Measurements from ENCODE around the gene PDZD7.

Gene PDZD7

GRCh38 chr10:101056365-101057151 lies 25.6 kb upstream of the PDZD7 start:
- Histone ChIP-seq H3K79me1 (ENCODE audit: low read length) (peaks cover 5% of the 10 kb centered on the region), H3K4me1 (ENCODE audit: control insufficient read depth, low read depth, low read length) (peaks cover 3% of the 10 kb centered on the region), H3K9ac (ENCODE audit: low read length) (no peak overlapping the region), H3K4me3 (ENCODE audit: low read length) (no peak overlapping the region), H3K27me3 (ENCODE audit: insufficient read depth, low read length, poor library complexity) (no peaks in the 10 kb centered on the region), H3K23ac (ENCODE audit: low read length) (no peak overlapping the region), H2BK5ac (ENCODE audit: low read length) (no peak overlapping the region), H3K4ac (ENCODE audit: low read depth, low read length) (no peak overlapping the region), H2BK120ac (ENCODE audit: low read depth, low read length) (no peak overlapping the region), H3K79me2 (ENCODE audit: control insufficient read depth, insufficient read depth, low read length) (peaks cover 5% of the 10 kb centered on the region), H3K4me2 (ENCODE audit: low read length) (no peak overlapping the region), H3K36me3 (ENCODE audit: control insufficient read depth, insufficient read depth, low read length) (peaks cover 2% of the 10 kb centered on the region), H3K56ac (ENCODE audit: low read length) (no peak overlapping the region), H4K8ac (ENCODE audit: low read depth, low read length) (no peak overlapping the region), H3K27ac (ENCODE audit: low read depth, low read length) (no peak overlapping the region), H3K18ac (ENCODE audit: low read length) (no peak overlapping the region), H4K5ac (ENCODE audit: low read length) (no peak overlapping the region), H2AK5ac (ENCODE audit: low read length) (no peak overlapping the region), H2BK15ac (replicated peaks; ENCODE audit: low read depth) (no peak overlapping the region)
- no CpG with 5 or more reads among the region's 4 CpGs for WGBS (ENCODE audit: extremely low coverage, insufficient coverage, low lambda C conversion rate)
- no peak for DNase-seq

- H3K4me3 ChIP-seq (ENCODE audit: low read length) = no peak overlapping the region
- H2AK5ac ChIP-seq (ENCODE audit: low read length) = no peak overlapping the region
- H3K4ac ChIP-seq (ENCODE audit: low read depth, low read length) = no peak overlapping the region
- no peak overlapping the region for H4K8ac ChIP-seq (ENCODE audit: low read depth, low read length)
- H3K79me2 ChIP-seq (ENCODE audit: control insufficient read depth, insufficient read depth, low read length) = peaks cover 5% of the 10 kb centered on the region
- H3K4me2 ChIP-seq (ENCODE audit: low read length) = no peak overlapping the region
- H3K27ac ChIP-seq (ENCODE audit: low read depth, low read length) = no peak overlapping the region
- H3K4me1 ChIP-seq (ENCODE audit: control insufficient read depth, low read depth, low read length) = peaks cover 4% of the 10 kb centered on the region
- peaks cover 5% of the 10 kb centered on the region for H3K79me1 ChIP-seq (ENCODE audit: low read length)
- peaks cover 2% of the 10 kb centered on the region for H3K27me3 ChIP-seq (ENCODE audit: insufficient read depth, low read length, poor library complexity)
- no peak overlapping the region for H3K18ac ChIP-seq (ENCODE audit: low read length)
- H3K9ac ChIP-seq (ENCODE audit: low read length) = no peak overlapping the region
- no peak overlapping the region for H2BK15ac ChIP-seq (replicated peaks; ENCODE audit: low read depth)
- H2BK120ac ChIP-seq (ENCODE audit: low read depth, low read length) = no peak overlapping the region
- no CpG with 5 or more reads among the region's 4 CpGs for WGBS (ENCODE audit: extremely low coverage, insufficient coverage, low lambda C conversion rate)
- H4K5ac ChIP-seq (ENCODE audit: low read length) = no peak overlapping the region
- H3K23ac ChIP-seq (ENCODE audit: low read length) = no peak overlapping the region
- peaks cover 2% of the 10 kb centered on the region for H3K36me3 ChIP-seq (ENCODE audit: control insufficient read depth, insufficient read depth, low read length)
- H3K56ac ChIP-seq (ENCODE audit: low read length) = no peak overlapping the region
- H2BK5ac ChIP-seq (ENCODE audit: low read length) = no peak overlapping the region
- DNase-seq = no peak
These were observed 24.5 kb upstream of the PDZD7 start for GRCh38 chr10:101055411-101055810.

- no peak overlapping the region for H2BK5ac ChIP-seq (ENCODE audit: low read length)
- no peak overlapping the region for H3K23ac ChIP-seq (ENCODE audit: low read length)
- peaks cover 5% of the 10 kb centered on the region for H3K79me1 ChIP-seq (ENCODE audit: low read length)
- no peak overlapping the region for H3K4me3 ChIP-seq (ENCODE audit: low read length)
- H3K4ac ChIP-seq (ENCODE audit: low read depth, low read length) = no peak overlapping the region
- H3K27ac ChIP-seq (ENCODE audit: low read depth, low read length) = no peak overlapping the region
- H3K4me1 ChIP-seq (ENCODE audit: control insufficient read depth, low read depth, low read length) = peaks cover 5% of the 10 kb centered on the region
- H3K9ac ChIP-seq (ENCODE audit: low read length) = no peak overlapping the region
- no peak overlapping the region for H3K18ac ChIP-seq (ENCODE audit: low read length)
- no peak overlapping the region for H4K5ac ChIP-seq (ENCODE audit: low read length)
- H3K36me3 ChIP-seq (ENCODE audit: control insufficient read depth, insufficient read depth, low read length) = peaks cover 2% of the 10 kb centered on the region
- WGBS (ENCODE audit: extremely low coverage, insufficient coverage, low lambda C conversion rate) = no CpG with 5 or more reads among the region's 5 CpGs
- peaks cover 5% of the 10 kb centered on the region for H3K79me2 ChIP-seq (ENCODE audit: control insufficient read depth, insufficient read depth, low read length)
- H3K56ac ChIP-seq (ENCODE audit: low read length) = no peak overlapping the region
- no peak overlapping the region for H2AK5ac ChIP-seq (ENCODE audit: low read length)
- no peak overlapping the region for H3K4me2 ChIP-seq (ENCODE audit: low read length)
- no peak overlapping the region for H2BK15ac ChIP-seq (replicated peaks; ENCODE audit: low read depth)
- H2BK120ac ChIP-seq (ENCODE audit: low read depth, low read length) = no peak overlapping the region
- peaks cover 6% of the 10 kb centered on the region for H3K27me3 ChIP-seq (ENCODE audit: insufficient read depth, low read length, poor library complexity)
- no peak overlapping the region for H4K8ac ChIP-seq (ENCODE audit: low read depth, low read length)
- DNase-seq = no peak
These were observed 23.9 kb upstream of the PDZD7 start for GRCh38 chr10:101054876-101055275.

- Histone ChIP-seq H3K9ac (ENCODE audit: low read length) (no peak overlapping the region), H3K79me2 (ENCODE audit: control insufficient read depth, insufficient read depth, low read length) (peaks cover 1% of the 10 kb centered on the region), H3K56ac (ENCODE audit: low read length) (no peak overlapping the region), H3K4ac (ENCODE audit: low read depth, low read length) (no peak overlapping the region), H3K18ac (ENCODE audit: low read length) (no peak overlapping the region), H3K79me1 (ENCODE audit: low read length) (peaks cover 1% of the 10 kb centered on the region), H3K4me3 (ENCODE audit: low read length) (no peak overlapping the region), H3K36me3 (ENCODE audit: control insufficient read depth, insufficient read depth, low read length) (peaks cover 2% of the 10 kb centered on the region), H2BK5ac (ENCODE audit: low read length) (no peak overlapping the region), H3K27ac (ENCODE audit: low read depth, low read length) (no peak overlapping the region), H3K27me3 (ENCODE audit: insufficient read depth, low read length, poor library complexity) (peaks cover 8% of the 10 kb centered on the region), H3K4me1 (ENCODE audit: control insufficient read depth, low read depth, low read length) (peaks cover 2% of the 10 kb centered on the region), H3K23ac (ENCODE audit: low read length) (no peak overlapping the region), H2BK120ac (ENCODE audit: low read depth, low read length) (no peak overlapping the region), H2BK15ac (replicated peaks; ENCODE audit: low read depth) (no peak overlapping the region), H4K5ac (ENCODE audit: low read length) (no peak overlapping the region), H3K4me2 (ENCODE audit: low read length) (no peak overlapping the region), H4K8ac (ENCODE audit: low read depth, low read length) (no peak overlapping the region), H2AK5ac (ENCODE audit: low read length) (no peak overlapping the region)
- no peak for DNase-seq
- no CpG with 5 or more reads among the region's 1 CpG for WGBS (ENCODE audit: extremely low coverage, insufficient coverage, low lambda C conversion rate)
These were observed 23.4 kb upstream of the PDZD7 start for GRCh38 chr10:101054351-101054750.

GRCh38 chr10:101053516-101053915 lies 22.6 kb upstream of the PDZD7 start:
- Histone ChIP-seq H3K4me2 (ENCODE audit: low read length) (no peak overlapping the region), H2BK15ac (replicated peaks; ENCODE audit: low read depth) (no peak overlapping the region), H3K4ac (ENCODE audit: low read depth, low read length) (no peak overlapping the region), H2BK5ac (ENCODE audit: low read length) (no peak overlapping the region), H3K9ac (ENCODE audit: low read length) (no peak overlapping the region), H4K8ac (ENCODE audit: low read depth, low read length) (no peak overlapping the region), H4K5ac (ENCODE audit: low read length) (no peak overlapping the region), H2AK5ac (ENCODE audit: low read length) (no peak overlapping the region), H3K79me1 (ENCODE audit: low read length) (no peaks in the 10 kb centered on the region), H3K27me3 (ENCODE audit: insufficient read depth, low read length, poor library complexity) (peaks cover 16% of the 10 kb centered on the region), H2BK120ac (ENCODE audit: low read depth, low read length) (no peak overlapping the region), H3K23ac (ENCODE audit: low read length) (no peak overlapping the region), H3K4me3 (ENCODE audit: low read length) (no peak overlapping the region), H3K79me2 (ENCODE audit: control insufficient read depth, insufficient read depth, low read length) (no peaks in the 10 kb centered on the region), H3K18ac (ENCODE audit: low read length) (no peak overlapping the region), H3K4me1 (ENCODE audit: control insufficient read depth, low read depth, low read length) (peaks cover 2% of the 10 kb centered on the region), H3K27ac (ENCODE audit: low read depth, low read length) (no peak overlapping the region), H3K56ac (ENCODE audit: low read length) (no peak overlapping the region), H3K36me3 (ENCODE audit: control insufficient read depth, insufficient read depth, low read length) (peaks cover 2% of the 10 kb centered on the region)
- DNase-seq = no peak

GRCh38 chr10:101052285-101052684 lies 21.4 kb upstream of the PDZD7 start:
- no CpG with 5 or more reads among the region's 3 CpGs for WGBS (ENCODE audit: extremely low coverage, insufficient coverage, low lambda C conversion rate)
- Histone ChIP-seq H3K4me2 (ENCODE audit: low read length) (no peak overlapping the region), H3K18ac (ENCODE audit: low read length) (no peak overlapping the region), H3K4me1 (ENCODE audit: control insufficient read depth, low read depth, low read length) (peaks cover 2% of the 10 kb centered on the region), H2BK15ac (replicated peaks; ENCODE audit: low read depth) (no peak overlapping the region), H3K23ac (ENCODE audit: low read length) (no peak overlapping the region), H3K27me3 (ENCODE audit: insufficient read depth, low read length, poor library complexity) (peaks cover 29% of the 10 kb centered on the region), H2BK120ac (ENCODE audit: low read depth, low read length) (no peak overlapping the region), H3K79me1 (ENCODE audit: low read length) (no peaks in the 10 kb centered on the region), H3K4ac (ENCODE audit: low read depth, low read length) (no peak overlapping the region), H3K9ac (ENCODE audit: low read length) (no peak overlapping the region), H3K4me3 (ENCODE audit: low read length) (no peak overlapping the region), H2AK5ac (ENCODE audit: low read length) (no peak overlapping the region), H4K8ac (ENCODE audit: low read depth, low read length) (no peak overlapping the region), H3K56ac (ENCODE audit: low read length) (no peak overlapping the region), H3K27ac (ENCODE audit: low read depth, low read length) (no peak overlapping the region), H2BK5ac (ENCODE audit: low read length) (no peak overlapping the region), H3K79me2 (ENCODE audit: control insufficient read depth, insufficient read depth, low read length) (no peaks in the 10 kb centered on the region), H4K5ac (ENCODE audit: low read length) (no peak overlapping the region), H3K36me3 (ENCODE audit: control insufficient read depth, insufficient read depth, low read length) (no peaks in the 10 kb centered on the region)
- DNase-seq = no peak
